Caco-2 (cell line): ENCODE data around the gene MGA. TPM values are rescaled to one million over a fixed set of nuclear protein-coding genes. Genes with fewer than 3 reads are reported as not detected.

ENCODE experiments used
- BruUV-seq: library from RNA; stranded (reverse); fragments of 400-500 nt; replicated peaks from 2 replicates; lab custom pipeline; 2021; lab: Mats Ljungman, UMichigan
- CTCF ChIA-PET: fragments of 300-600 bp; sonication (Branson Sonifier 250); formaldehyde crosslinking; loops from one replicate; lab custom pipeline; 2022; ENCODE audit warnings: antibody characterized with exemption; lab: Charles Lee
- POLR2A ChIA-PET: fragments of 300-600 bp; sonication (Branson Sonifier 250); formaldehyde crosslinking; loops from one replicate; lab custom pipeline; 2022; ENCODE audit warnings: antibody characterized with exemption; lab: Charles Lee
- DNase-seq, 2 experiments: peaks; one replicate each; pipeline versions ENCODE4 v3.0.0 to v3.0.0-alpha.2; 2020 to 2022
- H3K27me3 ChIP-seq: replicated peaks from 2 replicates; pipeline ENCODE4 v1.6.0; 2011; ENCODE audit warnings: low read length; ENCODE audit not compliant: control insufficient read depth, insufficient read depth
- H3K36me3 ChIP-seq: 2 replicates; pipeline ENCODE4 v1.5.1; 2011; ENCODE audit warnings: low read length; ENCODE audit not compliant: control insufficient read depth, insufficient read depth
- H3K4me1 ChIP-seq: fragments of 250-450 bp; sonication (Bioruptor Pico); 2 replicates; pipeline ENCODE4 v1.5.1; 2020; ENCODE audit warnings: mild to moderate bottlenecking
- H3K4me3 ChIP-seq: 2 replicates; pipeline ENCODE4 v1.5.1; 2011; ENCODE audit warnings: low read depth, mild to moderate bottlenecking, control low read depth, low read length
- H3K9me3 ChIP-seq: fragments of 250-450 bp; sonication (Bioruptor Pico); 2 replicates; pipeline ENCODE4 v1.5.1; 2020; ENCODE audit warnings: mild to moderate bottlenecking, moderate library complexity
- H3K27ac Mint-ChIP-seq: one replicate; pipeline ENCODE4 v1.8.0; 2022; ENCODE audit warnings: mixed read lengths; ENCODE audit not compliant: unreplicated experiment
- H3K27me3 Mint-ChIP-seq: one replicate; pipeline ENCODE4 v1.8.0; 2022; ENCODE audit warnings: mixed read lengths; ENCODE audit not compliant: insufficient read depth, unreplicated experiment
- H3K36me3 Mint-ChIP-seq: one replicate; pipeline ENCODE4 v1.8.0; 2022; ENCODE audit warnings: mild to moderate bottlenecking, mixed read lengths; ENCODE audit not compliant: insufficient read depth, unreplicated experiment
- H3K4me1 Mint-ChIP-seq: one replicate; pipeline ENCODE4 v1.8.0; 2022; ENCODE audit warnings: low read depth, mixed read lengths; ENCODE audit not compliant: unreplicated experiment
- H3K4me3 Mint-ChIP-seq: one replicate; pipeline ENCODE4 v1.8.0; 2022; ENCODE audit warnings: mild to moderate bottlenecking, moderate library complexity, mixed read lengths; ENCODE audit not compliant: unreplicated experiment
- H3K9me3 Mint-ChIP-seq: one replicate; pipeline ENCODE4 v1.8.0; 2022; ENCODE audit warnings: mixed read lengths; ENCODE audit not compliant: unreplicated experiment
- CTCF ChIP-seq, 2 experiments: fragments of 200-600 bp in 1 of 2; IDR thresholded peaks; 1 replicate in 1 of 2; 2 replicates in 1 of 2; pipeline versions ENCODE4 v1.5.1 to v1.8.0; 2011 to 2022; ENCODE audit warnings: antibody characterized with exemption in 1 of 2, control low read depth in 1 of 2, inconsistent platforms in 1 of 2, low read depth in 1 of 2, low read length in 1 of 2, mild to moderate bottlenecking in 1 of 2, moderate library complexity in 1 of 2; ENCODE audit not compliant: insufficient read depth in 1 of 2, severe bottlenecking in 1 of 2, unreplicated experiment in 1 of 2
- intact Hi-C: fragments of 100-400 bp; cut with micrococcal nuclease; formaldehyde crosslinking; loops from one replicate; pipeline ENCODE4 v1.10.0; 2022; ENCODE audit not compliant: unreplicated experiment
- total RNA-seq: library from RNA; stranded (reverse); gene quantifications from 2 replicates; pipeline ENCODE4 v1.2.3, GENCODE V29; 2022

MGA gene
- total RNA-seq, 1 experiment from 2014 or later: 59.6 TPM

GRCh38 chr15:41666353-41666920, 6.2 kb downstream of the MGA start:
- H3K4me1 Mint-ChIP-seq: peaks cover 14% of the 10 kb centered on the region
- no peaks in the 10 kb centered on the region for H3K27me3 Mint-ChIP-seq
- BruUV-seq: no TSS peak
- Histone ChIP-seq H3K4me3 (no peak overlapping the region), H3K4me1 (peaks cover 13% of the 10 kb centered on the region), H3K27me3 (no peaks in the 10 kb centered on the region), H3K36me3 (no peaks in the 10 kb centered on the region; the same call in 1 of the 2 replicates), H3K9me3 (no peaks in the 10 kb centered on the region)
- no peak for DNase-seq
- H3K4me3 Mint-ChIP-seq: no peak overlapping the region
- ChIA-PET POLR2A (no interaction called here), CTCF (no interaction called here)
- no peaks in the 10 kb centered on the region for H3K9me3 Mint-ChIP-seq
- no peak for TF ChIP-seq CTCF (IDR thresholded peaks at IDR 0.05; ENCODE audit: insufficient read depth in 1 of 2, low read depth in 1 of 2, low read length in 1 of 2, severe bottlenecking in 1 of 2, unreplicated experiment in 1 of 2)
- peaks cover 26% of the 10 kb centered on the region for H3K36me3 Mint-ChIP-seq
- no peak overlapping the region for H3K27ac Mint-ChIP-seq
- intact Hi-C loops: no loop called here

- Histone ChIP-seq H3K9me3 (no peaks in the 10 kb centered on the region), H3K27me3 (no peaks in the 10 kb centered on the region), H3K4me3 (no peak overlapping the region), H3K36me3 (no peaks in the 10 kb centered on the region; the same call in 1 of the 2 replicates), H3K4me1 (peaks cover 23% of the 10 kb centered on the region)
- POLR2A ChIA-PET: no interaction called here
- peaks cover 14% of the 10 kb centered on the region for H3K4me1 Mint-ChIP-seq
- intact Hi-C loops: no loop called here
- no TSS peak for BruUV-seq
- CTCF ChIA-PET: no interaction called here
- no peak for TF ChIP-seq CTCF (IDR thresholded peaks at IDR 0.05; ENCODE audit: insufficient read depth in 1 of 2, low read depth in 1 of 2, low read length in 1 of 2, severe bottlenecking in 1 of 2, unreplicated experiment in 1 of 2)
- peak overlapping the region; percentile 47 for H3K27ac Mint-ChIP-seq
- H3K27me3 Mint-ChIP-seq: no peaks in the 10 kb centered on the region
- no peak overlapping the region for H3K4me3 Mint-ChIP-seq
- peaks cover 34% of the 10 kb centered on the region for H3K36me3 Mint-ChIP-seq
- DNase-seq: no peak
- H3K9me3 Mint-ChIP-seq: no peaks in the 10 kb centered on the region
Observed at GRCh38 chr15:41669701-41670100, 9.5 kb downstream of the MGA start.

- no TSS peak for BruUV-seq
- Mint-ChIP-seq H3K4me3 (no peak overlapping the region), H3K27me3 (no peaks in the 10 kb centered on the region)
Observed at GRCh38 chr15:41671656-41672648, 11.7 kb downstream of the MGA start.

More at GRCh38 chr15:41671656-41672648, 11.7 kb downstream of the MGA start:
- H3K27ac Mint-ChIP-seq: no peak overlapping the region
- no peaks in the 10 kb centered on the region for H3K27me3 ChIP-seq
- no peaks in the 10 kb centered on the region for H3K9me3 Mint-ChIP-seq
- H3K9me3 ChIP-seq: no peaks in the 10 kb centered on the region
- no peak for TF ChIP-seq CTCF (IDR thresholded peaks at IDR 0.05; ENCODE audit: insufficient read depth in 1 of 2, low read depth in 1 of 2, low read length in 1 of 2, severe bottlenecking in 1 of 2, unreplicated experiment in 1 of 2)
- no peak for DNase-seq
- H3K36me3 ChIP-seq: no peaks in the 10 kb centered on the region; the same call in 1 of the 2 replicates
- CTCF ChIA-PET: no interaction called here
- POLR2A ChIA-PET: no interaction called here
- H3K4me1 Mint-ChIP-seq: peaks cover 6% of the 10 kb centered on the region
- H3K36me3 Mint-ChIP-seq: peaks cover 49% of the 10 kb centered on the region
- intact Hi-C loops: no loop called here
- no peak overlapping the region for H3K4me3 ChIP-seq
- H3K4me1 ChIP-seq: peaks cover 13% of the 10 kb centered on the region
